Measurements from ENCODE around the gene SLC26A8. TPM values are rescaled to one million over a fixed set of nuclear protein-coding genes. Genes with fewer than 3 reads are reported as not detected.
"Not testable (repeated sequence)": the region's sequence is repeated elsewhere in the genome, so short reads cannot be mapped to it uniquely, and the experiment has no call there.

Gene SLC26A8
- total RNA-seq, 2 donors from 2014 or later, result 15.2 TPM; not detected in 1

GRCh38 chr6:35935469-35935868, 89.0 kb downstream of the SLC26A8 start:
- H3K4me3 ChIP-seq, result no peak overlapping the region
- H3K36me3 ChIP-seq, result no peaks in the 10 kb centered on the region
- H3K4me1 ChIP-seq (replicated peaks), result no peaks in the 10 kb centered on the region
- H3K9me3 ChIP-seq, result no peaks in the 10 kb centered on the region
- no peak for TF ChIP-seq POLR2A (IDR thresholded peaks at IDR 0.05)
- no peak for TF ChIP-seq POLR2AphosphoS5 (IDR thresholded peaks at IDR 0.05)
- no peak for TF ChIP-seq CTCF (IDR thresholded peaks at IDR 0.05)
- 44% methylated on average over 5 of the region's 5 CpGs for WGBS
- intact Hi-C loops (cut with DNase I), result no loop called here
- H3K27ac ChIP-seq, result no peak overlapping the region
- no peak for DNase-seq (ENCODE audit: low spot score)
- H3K27me3 ChIP-seq (replicated peaks; ENCODE audit: insufficient read depth), result no peaks in the 10 kb centered on the region

GRCh38 chr6:35933844-35934243, 90.6 kb downstream of the SLC26A8 start:
- Histone ChIP-seq H3K27ac (no peak overlapping the region), H3K4me1 (replicated peaks) (no peaks in the 10 kb centered on the region), H3K36me3 (no peaks in the 10 kb centered on the region), H3K27me3 (replicated peaks; ENCODE audit: insufficient read depth) (no peaks in the 10 kb centered on the region), H3K4me3 (no peak overlapping the region), H3K9me3 (no peaks in the 10 kb centered on the region)
- DNase-seq (ENCODE audit: low spot score), result no peak
- intact Hi-C loops (cut with DNase I), result no loop called here
- TF ChIP-seq POLR2AphosphoS5 (IDR thresholded peaks at IDR 0.05) (no peak), POLR2A (IDR thresholded peaks at IDR 0.05) (no peak)
- WGBS, result 38% methylated on average over 2 of the region's 2 CpGs

GRCh38 chr6:35931873-35932272, 92.6 kb downstream of the SLC26A8 start:
- H3K9me3 ChIP-seq; H3K27me3 ChIP-seq (replicated peaks; ENCODE audit: insufficient read depth); DNase-seq (ENCODE audit: low spot score); intact Hi-C loops (cut with DNase I); H3K4me3 ChIP-seq; H3K4me1 ChIP-seq (replicated peaks); H3K36me3 ChIP-seq; H3K27ac ChIP-seq: not testable (repeated sequence)
- WGBS, result 63% methylated on average over 10 of the region's 10 CpGs

GRCh38 chr6:35931120-35931561, 93.3 kb downstream of the SLC26A8 start:
- no peaks in the 10 kb centered on the region for H3K36me3 ChIP-seq
- H3K27ac ChIP-seq, result no peak overlapping the region
- TF ChIP-seq CTCF (IDR thresholded peaks at IDR 0.05) (no peak), POLR2A (IDR thresholded peaks at IDR 0.05) (no peak), POLR2AphosphoS5 (IDR thresholded peaks at IDR 0.05) (no peak)
- intact Hi-C loops (cut with DNase I), result no loop called here
- WGBS, result 88% methylated on average over 27 of the region's 30 CpGs
- H3K4me3 ChIP-seq, result no peak overlapping the region
- no peak for DNase-seq (ENCODE audit: low spot score)
- H3K27me3 ChIP-seq (replicated peaks; ENCODE audit: insufficient read depth), result no peaks in the 10 kb centered on the region
- no peaks in the 10 kb centered on the region for H3K9me3 ChIP-seq
- no peaks in the 10 kb centered on the region for H3K4me1 ChIP-seq (replicated peaks)

GRCh38 chr6:35929601-35930000, 94.8 kb downstream of the SLC26A8 start:
- Histone ChIP-seq H3K27me3 (replicated peaks; ENCODE audit: insufficient read depth) (no peaks in the 10 kb centered on the region), H3K9me3 (no peaks in the 10 kb centered on the region), H3K4me1 (replicated peaks) (no peaks in the 10 kb centered on the region), H3K27ac (no peak overlapping the region), H3K36me3 (no peaks in the 10 kb centered on the region), H3K4me3 (no peak overlapping the region)
- DNase-seq (ENCODE audit: low spot score), result no peak
- intact Hi-C loops (cut with DNase I), result no loop called here
- no peak for TF ChIP-seq CTCF (IDR thresholded peaks at IDR 0.05)
- no peak for TF ChIP-seq POLR2A (IDR thresholded peaks at IDR 0.05)
- no peak for TF ChIP-seq POLR2AphosphoS5 (IDR thresholded peaks at IDR 0.05)
- 92% methylated on average over 1 of the region's 1 CpG for WGBS

- Histone ChIP-seq H3K27ac (no peak overlapping the region), H3K36me3 (no peaks in the 10 kb centered on the region), H3K4me1 (replicated peaks) (no peaks in the 10 kb centered on the region), H3K27me3 (replicated peaks; ENCODE audit: insufficient read depth) (no peaks in the 10 kb centered on the region), H3K4me3 (no peak overlapping the region), H3K9me3 (no peaks in the 10 kb centered on the region)
- DNase-seq (ENCODE audit: low spot score), result no peak
- TF ChIP-seq CTCF (IDR thresholded peaks at IDR 0.05) (no peak), POLR2A (IDR thresholded peaks at IDR 0.05) (no peak), POLR2AphosphoS5 (IDR thresholded peaks at IDR 0.05) (no peak)
- WGBS, result 55% methylated on average over 2 of the region's 2 CpGs
- intact Hi-C loops (cut with DNase I), result no loop called here
Measured at GRCh38 chr6:35926509-35927215, 97.8 kb downstream of the SLC26A8 start.

All from prostate gland (tissue), 2 donors.